Measurements from ENCODE around the gene MYOD1.

GRCh38 chr11:17702876-17703275 is 16.5 kb upstream of the MYOD1 start:
- TF ChIP-seq CTCF (IDR thresholded peaks at IDR 0.05) (no peak), POLR2AphosphoS5 (IDR thresholded peaks at IDR 0.05) (no peak)

Measured in transverse colon (tissue), 4 donors.